AG04449 (cell line): ENCODE measurements around the gene TRMT44.

Source experiments
- CTCF ChIA-PET: fragments of 350-600 bp; formaldehyde crosslinking; extraction: SDS; loops from one replicate; lab custom pipeline; 2021; ENCODE audit warnings: antibody characterized with exemption; lab: Yijun Ruan, JAX
- POLR2A ChIA-PET: fragments of 400-600, 350-600 bp; formaldehyde crosslinking; extraction: SDS; loops from one replicate; lab custom pipeline; 2020; ENCODE audit warnings: antibody characterized with exemption, inconsistent platforms; lab: Yijun Ruan, JAX
- DNase-seq: peaks from one replicate; pipeline ENCODE4 v3.0.0-alpha.2; 2010; ENCODE audit warnings: low read depth, low spot score
- H3K4me3 ChIP-seq: 2 replicates; pipeline ENCODE4 v1.5.1; 2011; ENCODE audit warnings: low read depth, mild to moderate bottlenecking, control low read depth, low read length
- TF ChIP-seq, protein P1 (sequence below): IDR thresholded peaks from one replicate; pipeline ENCODE4 v1.5.1; 2011; ENCODE audit warnings: mild to moderate bottlenecking, moderate library complexity, low read length, control low read depth, inconsistent platforms; ENCODE audit not compliant: insufficient read depth; ENCODE audit errors: missing control alignments

The TRMT44 gene

DNA sequence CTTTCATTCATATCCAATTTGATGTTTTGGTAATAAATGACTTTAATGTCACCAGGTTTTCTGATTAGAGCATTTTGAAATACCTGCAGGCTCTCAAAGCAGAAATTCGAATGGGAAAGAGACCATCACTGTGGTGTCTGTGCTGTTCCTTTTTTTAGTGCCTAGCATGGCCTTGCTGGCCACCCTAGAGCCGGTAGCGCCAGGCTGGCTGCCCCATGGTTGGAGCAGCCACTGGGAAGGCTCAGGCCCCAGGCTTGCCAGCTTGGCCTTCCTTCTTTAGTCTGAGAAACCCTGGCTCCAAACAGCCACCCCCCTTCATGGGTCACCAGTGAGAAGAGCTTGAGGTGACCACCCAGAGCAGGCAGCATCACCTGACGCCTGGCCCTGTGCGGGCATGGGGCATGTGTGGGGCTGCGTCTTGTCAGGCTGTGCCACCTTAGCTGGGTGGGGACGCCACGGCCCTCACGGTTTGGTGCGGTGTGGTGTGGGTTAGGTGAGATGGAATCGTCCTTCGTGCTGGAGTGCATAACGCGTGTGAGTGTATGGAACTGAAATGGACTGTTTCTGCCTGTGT lies 30.0 kb downstream of the TRMT44 start:
- ChIA-PET POLR2A (no interaction called here), CTCF (interaction anchor here (0.5 to 9.9 kb wide), 9 partner anchors 8 to 137 kb away, joined by 3 to 202 read pairs (median 20); partner anchors contain the start of gene CPZ)
- no peak overlapping the region for H3K4me3 ChIP-seq
- DNase-seq: no peak
- TF ChIP-seq, protein P1, sequence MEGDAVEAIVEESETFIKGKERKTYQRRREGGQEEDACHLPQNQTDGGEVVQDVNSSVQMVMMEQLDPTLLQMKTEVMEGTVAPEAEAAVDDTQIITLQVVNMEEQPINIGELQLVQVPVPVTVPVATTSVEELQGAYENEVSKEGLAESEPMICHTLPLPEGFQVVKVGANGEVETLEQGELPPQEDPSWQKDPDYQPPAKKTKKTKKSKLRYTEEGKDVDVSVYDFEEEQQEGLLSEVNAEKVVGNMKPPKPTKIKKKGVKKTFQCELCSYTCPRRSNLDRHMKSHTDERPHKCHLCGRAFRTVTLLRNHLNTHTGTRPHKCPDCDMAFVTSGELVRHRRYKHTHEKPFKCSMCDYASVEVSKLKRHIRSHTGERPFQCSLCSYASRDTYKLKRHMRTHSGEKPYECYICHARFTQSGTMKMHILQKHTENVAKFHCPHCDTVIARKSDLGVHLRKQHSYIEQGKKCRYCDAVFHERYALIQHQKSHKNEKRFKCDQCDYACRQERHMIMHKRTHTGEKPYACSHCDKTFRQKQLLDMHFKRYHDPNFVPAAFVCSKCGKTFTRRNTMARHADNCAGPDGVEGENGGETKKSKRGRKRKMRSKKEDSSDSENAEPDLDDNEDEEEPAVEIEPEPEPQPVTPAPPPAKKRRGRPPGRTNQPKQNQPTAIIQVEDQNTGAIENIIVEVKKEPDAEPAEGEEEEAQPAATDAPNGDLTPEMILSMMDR: no peak

DNA sequence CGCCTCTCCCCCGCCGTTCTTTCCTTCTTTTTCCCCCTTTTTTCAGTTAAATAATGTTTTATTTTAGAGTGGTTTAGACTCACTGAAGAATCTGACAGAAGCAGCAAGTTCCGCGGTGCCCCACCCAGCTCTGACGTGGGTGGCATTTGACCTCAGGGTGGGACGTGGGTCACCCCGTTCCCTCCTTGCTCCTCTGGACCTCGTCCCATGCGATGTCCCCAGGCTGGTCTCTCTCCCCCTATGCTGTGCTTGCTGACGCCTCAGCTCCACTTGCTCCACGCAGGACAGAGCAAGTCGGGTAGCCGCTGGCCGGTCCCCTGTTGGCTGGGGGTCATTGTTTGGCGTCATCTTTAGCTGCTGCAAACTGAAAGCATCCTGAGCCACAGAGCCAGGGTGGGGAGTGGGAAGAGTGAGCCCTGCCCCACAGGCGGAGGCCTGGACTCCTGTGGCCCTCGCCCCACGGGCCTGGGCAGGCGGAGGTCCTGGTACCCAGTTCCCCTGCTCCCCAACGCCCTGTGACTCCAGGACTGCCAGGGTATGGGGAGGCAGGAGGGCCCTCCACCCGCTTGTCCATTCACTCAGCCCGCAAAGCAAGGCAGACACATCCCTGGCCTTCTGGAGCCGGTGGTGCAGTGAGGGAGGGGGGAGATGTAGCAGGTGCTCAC lies 30.8 kb downstream of the TRMT44 start:
- ChIA-PET POLR2A (interaction anchor here (0.6 kb wide), 1 partner anchor 10 kb away, joined by 4 read pairs; no protein-coding TSS in a partner anchor), CTCF (interaction anchor here (0.5 to 9.9 kb wide), 9 partner anchors 10 to 136 kb away, joined by 3 to 202 read pairs (median 8); partner anchors contain the start of gene CPZ)
- TF ChIP-seq, protein P1: no peak
- no peak for DNase-seq
- no peak overlapping the region for H3K4me3 ChIP-seq

- CTCF ChIA-PET: interaction anchor here (1.0 to 9.9 kb wide), 8 partner anchors 11 to 135 kb away, joined by 3 to 202 read pairs (median 6); partner anchors contain the start of gene CPZ
- no peak for DNase-seq
- POLR2A ChIA-PET: interaction anchor here (0.9 to 2.2 kb wide), 2 partner anchors 35 to 120 kb away, joined by 3 to 12 read pairs; partner anchors contain the start of gene CPZ
These were observed 31.6 kb downstream of the TRMT44 start for GRCh38 chr4:8472158-8472688.

GRCh38 chr4:8472689-8473197 lies 32.2 kb downstream of the TRMT44 start:
- peak; percentile 95 for DNase-seq
- CTCF ChIA-PET: interaction anchor here (1.1 to 9.9 kb wide), 8 partner anchors 11 to 135 kb away, joined by 3 to 202 read pairs (median 6); partner anchors contain the start of gene CPZ
- TF ChIP-seq, protein P1: no peak
- POLR2A ChIA-PET: interaction anchor here (0.9 to 2.2 kb wide), 2 partner anchors 34 to 120 kb away, joined by 3 to 12 read pairs; partner anchors contain the start of gene CPZ
- H3K4me3 ChIP-seq: no peak overlapping the region

More at GRCh38 chr4:8472158-8472688, 31.6 kb downstream of the TRMT44 start:
- TF ChIP-seq, protein P1: no peak
- no peak overlapping the region for H3K4me3 ChIP-seq

DNA sequence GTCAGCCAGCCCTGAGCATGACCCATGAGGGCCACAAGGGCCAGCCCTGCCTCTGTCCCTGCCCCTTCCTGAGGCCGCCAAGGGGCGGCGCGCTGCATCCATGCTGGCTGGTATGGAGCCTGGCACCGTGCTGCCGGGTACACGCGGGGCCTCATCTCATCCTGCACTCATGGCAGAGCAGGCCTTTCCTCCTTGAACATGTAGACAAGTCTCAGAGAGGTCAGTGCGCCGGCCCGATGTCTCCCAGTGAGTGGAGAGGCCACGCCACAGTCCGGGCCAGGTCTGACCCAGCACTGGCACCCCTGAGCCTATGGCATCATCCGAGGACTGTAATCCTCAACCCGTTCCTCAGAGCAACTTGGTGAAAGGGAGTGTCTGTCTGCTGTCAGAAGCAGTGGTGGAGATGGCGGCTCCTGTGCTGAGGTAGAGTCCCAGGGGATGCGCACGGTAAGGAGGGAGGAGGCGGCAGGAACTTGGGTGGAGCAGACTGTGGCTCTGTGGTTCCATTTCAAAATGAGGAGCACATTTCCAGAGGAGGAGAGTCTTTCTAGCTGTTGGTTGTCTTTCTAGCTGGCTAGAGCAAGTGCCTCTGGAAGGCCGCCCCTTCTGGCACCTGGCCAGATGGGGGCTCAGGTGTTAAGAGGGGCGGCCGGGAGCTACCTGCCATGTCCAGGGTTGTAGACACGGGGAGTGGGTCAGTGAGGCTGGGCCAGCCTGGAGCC lies 32.8 kb downstream of the TRMT44 start:
- TF ChIP-seq, protein P1: no peak
- DNase-seq: no peak
- no peak overlapping the region for H3K4me3 ChIP-seq
- CTCF ChIA-PET: interaction anchor here (1.2 to 9.9 kb wide), 7 partner anchors 73 to 134 kb away, joined by 3 to 202 read pairs (median 8); partner anchors contain the start of gene CPZ
- POLR2A ChIA-PET: interaction anchor here (2.2 kb wide), 1 partner anchor 119 kb away, joined by 12 read pairs; the partner anchor contains the start of gene CPZ
